Head of caudate nucleus (tissue), 42 donors: ENCODE data around the gene CACNA2D3.
"Not testable (repeated sequence)": the region's sequence is repeated elsewhere in the genome, so short reads cannot be mapped to it uniquely, and the experiment has no call there.

ENCODE experiments used
- DNase-seq, 42 donors: peaks; one replicate each; pipeline versions ENCODE4 v3.0.0 to v3.0.0-alpha.2; 2020 to 2021; ENCODE audit warnings: mixed read lengths in 7 of 42
- intact Hi-C: fragments of 100-400 bp; cut with DNase I; formaldehyde crosslinking; loops from one replicate; pipeline ENCODE4 v1.15.0; 2022

The CACNA2D3 gene

DNA sequence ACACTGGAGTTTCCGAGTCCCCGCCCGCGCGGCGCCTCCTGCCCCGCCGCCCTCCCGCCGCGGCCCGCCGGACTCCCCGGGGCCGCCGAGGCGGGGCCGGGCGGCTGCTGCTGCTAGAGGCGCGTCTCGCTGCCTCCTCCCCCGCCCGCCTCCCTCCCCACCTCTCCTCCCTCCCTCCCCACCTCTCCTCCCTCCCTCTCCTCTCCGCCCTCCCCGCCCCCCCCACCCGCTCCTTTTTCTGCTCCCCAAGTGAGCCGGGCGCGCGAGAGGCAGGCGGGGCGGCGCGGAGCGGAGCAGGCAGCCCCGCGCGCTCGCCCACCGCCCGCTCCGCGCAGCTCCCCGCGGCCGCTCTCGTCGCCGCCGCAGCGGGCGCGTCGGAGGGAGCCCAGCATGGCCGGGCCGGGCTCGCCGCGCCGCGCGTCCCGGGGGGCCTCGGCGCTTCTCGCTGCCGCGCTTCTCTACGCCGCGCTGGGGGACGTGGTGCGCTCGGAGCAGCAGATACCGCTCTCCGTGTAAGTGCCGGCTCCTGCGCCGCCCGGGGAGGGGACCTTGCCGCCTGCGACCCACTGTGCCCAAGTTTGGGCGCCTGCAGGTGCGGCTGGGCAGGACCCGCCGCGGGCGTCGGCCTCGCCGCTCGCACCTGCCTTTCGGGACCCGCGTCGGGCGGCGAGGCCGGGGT is at the start of gene CACNA2D3:
TSS of gene CACNA2D3 (plus strand) at position 229 of the 679 bp plus-strand sequence.
- intact Hi-C loops: no loop called here
- DNase-seq: peak in 25 of 42 donors; percentile 22 to 73 (median 50)

DNA sequence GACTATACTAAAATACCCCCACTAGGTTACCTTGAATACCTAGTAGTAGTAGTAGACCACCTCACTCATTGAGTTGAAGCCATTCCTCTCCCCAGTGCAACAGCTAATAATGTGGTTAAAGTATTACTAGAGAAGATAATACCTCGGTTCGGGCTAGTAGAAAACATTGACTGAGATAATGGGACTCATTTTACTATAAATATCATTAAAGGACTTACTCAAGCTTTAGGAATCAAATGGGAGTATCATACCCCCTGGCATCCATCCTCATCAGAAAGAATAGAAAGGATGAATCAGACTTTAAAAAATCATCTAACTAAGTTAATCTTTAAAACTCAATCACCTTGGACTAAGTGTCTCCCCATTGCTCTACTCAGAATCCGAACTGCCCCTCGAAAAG is 49.0 kb upstream of the CACNA2D3 start:
- intact Hi-C loops: no loop called here
- no peak for DNase-seq

DNA sequence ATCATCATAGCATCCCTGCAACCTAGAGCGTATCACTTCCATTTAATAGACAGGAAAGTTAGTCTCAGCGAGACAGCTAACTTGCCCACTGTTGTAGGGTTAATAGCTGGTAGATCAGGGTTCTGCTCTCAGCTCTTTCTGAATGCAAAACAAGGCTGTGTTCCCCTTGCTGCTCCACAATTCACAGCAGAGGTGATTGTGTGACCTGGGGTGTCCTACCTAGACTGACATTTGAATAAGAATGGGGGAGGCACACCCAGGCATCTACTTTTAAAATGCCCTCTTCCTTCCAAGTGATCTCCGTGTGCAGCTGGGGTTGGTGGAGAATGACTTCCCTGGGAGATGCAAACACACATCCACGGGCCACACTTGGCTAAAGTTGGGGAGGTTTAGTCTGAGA is 43.0 kb upstream of the CACNA2D3 start:
- intact Hi-C loops: no loop called here
- peak in 1 of 42 donors; percentile 12 for DNase-seq

DNA sequence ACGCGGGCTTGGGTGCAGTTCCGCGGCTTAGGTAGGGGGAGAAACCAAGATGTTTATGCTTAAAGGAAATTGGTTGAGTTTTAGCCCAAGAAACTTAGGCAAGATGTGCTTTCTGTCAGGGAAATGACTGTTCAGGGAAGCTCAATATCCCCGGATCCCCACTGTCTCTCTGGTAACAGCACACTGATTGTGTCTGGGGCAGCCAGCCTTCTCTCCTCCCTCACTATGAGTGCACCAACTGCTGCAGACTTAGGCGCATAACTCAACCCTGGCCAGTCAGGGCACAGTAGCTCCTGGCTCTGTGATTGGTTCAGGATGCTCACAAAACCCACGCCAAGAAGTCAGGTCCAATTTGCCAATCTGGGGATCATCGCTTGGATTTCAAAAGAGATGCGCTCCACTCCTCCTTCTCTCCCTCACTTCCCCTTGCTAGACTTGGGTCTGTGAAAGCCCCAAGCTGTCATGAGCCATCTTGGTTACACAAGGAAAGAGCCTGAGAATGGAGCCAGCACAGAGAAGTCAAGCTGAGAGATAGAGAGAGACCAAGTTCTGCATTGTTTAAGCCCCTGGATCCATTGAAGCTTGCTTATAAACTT is 42.5 kb upstream of the CACNA2D3 start:
- intact Hi-C loops: no loop called here
- DNase-seq: peak in 1 of 42 donors; percentile 30

DNA sequence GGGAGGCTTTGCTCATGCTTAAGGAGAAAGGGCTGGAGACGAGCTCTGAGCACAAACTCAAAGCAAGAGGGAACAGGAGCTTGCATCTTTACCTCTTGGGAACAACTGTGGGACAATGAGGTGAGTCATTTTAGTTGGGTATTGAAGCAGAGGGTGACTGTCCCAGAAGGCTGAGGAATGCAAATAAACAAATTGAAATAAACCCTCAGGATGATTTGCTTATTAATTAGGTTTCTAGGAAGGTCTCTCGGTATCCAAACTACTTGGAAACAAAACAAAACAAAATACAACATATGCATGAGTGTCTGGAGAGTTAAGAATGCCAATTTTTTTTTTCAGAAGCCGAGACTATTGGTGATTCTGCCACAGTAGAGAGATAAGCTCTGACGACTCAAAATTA is 38.4 kb upstream of the CACNA2D3 start:
- DNase-seq: no peak
- intact Hi-C loops: no loop called here

DNA sequence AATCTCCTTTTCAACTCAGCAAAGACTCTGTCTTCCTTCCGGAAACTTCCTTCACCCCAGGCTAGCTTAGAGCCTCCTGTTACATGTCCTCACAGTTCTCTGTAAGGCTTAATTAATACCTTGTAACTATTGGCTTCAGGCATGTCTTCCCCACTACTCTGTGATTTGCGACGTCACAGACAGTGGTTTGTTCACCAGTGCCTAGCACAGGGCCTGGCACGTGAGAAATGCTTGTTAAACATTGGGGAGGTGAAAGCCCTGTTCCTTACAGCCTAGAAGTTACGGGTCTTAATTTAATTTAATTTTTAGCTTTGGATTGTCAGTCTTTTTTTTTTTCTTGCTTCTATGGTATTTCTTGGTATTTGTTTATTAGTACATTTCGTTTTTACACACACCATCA is 36.4 kb upstream of the CACNA2D3 start:
- no peak for DNase-seq
- intact Hi-C loops: no loop called here

DNA sequence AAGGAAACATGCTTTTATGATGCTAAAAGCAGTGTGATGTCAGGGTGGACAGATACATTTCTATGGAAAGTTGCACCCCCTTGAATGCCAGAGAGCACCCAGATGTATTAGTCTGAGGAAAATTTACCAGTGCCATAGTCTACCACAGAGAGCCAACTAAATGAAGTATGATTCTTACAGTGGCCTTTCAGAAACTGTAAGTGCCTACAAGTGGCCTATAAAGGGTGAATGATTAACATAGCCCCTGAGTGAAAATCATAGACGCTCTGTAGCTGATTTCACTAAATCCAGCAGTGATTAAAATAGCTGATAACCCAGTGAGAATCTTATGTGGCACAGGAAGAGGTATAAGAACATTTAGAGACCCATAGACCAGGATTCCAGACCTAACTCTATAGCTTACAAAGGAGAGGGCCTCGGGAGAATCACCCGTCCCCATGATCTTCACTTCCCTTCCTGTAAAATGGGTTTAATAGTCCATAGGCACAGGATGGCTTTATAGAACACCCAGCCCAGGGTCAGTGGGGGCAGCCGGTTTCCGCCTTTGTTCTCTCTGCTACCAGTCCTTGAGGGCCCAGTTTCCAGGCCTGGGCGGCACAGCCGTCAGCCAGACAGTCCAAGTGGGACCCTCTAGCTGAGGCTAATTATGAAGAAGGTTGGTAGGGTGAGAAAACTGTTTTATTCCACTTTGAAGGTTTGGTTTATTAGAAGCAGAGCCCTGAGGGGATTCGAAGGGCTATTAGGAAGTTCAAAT is 35.5 kb upstream of the CACNA2D3 start:
- no peak for DNase-seq
- intact Hi-C loops: no loop called here

DNA sequence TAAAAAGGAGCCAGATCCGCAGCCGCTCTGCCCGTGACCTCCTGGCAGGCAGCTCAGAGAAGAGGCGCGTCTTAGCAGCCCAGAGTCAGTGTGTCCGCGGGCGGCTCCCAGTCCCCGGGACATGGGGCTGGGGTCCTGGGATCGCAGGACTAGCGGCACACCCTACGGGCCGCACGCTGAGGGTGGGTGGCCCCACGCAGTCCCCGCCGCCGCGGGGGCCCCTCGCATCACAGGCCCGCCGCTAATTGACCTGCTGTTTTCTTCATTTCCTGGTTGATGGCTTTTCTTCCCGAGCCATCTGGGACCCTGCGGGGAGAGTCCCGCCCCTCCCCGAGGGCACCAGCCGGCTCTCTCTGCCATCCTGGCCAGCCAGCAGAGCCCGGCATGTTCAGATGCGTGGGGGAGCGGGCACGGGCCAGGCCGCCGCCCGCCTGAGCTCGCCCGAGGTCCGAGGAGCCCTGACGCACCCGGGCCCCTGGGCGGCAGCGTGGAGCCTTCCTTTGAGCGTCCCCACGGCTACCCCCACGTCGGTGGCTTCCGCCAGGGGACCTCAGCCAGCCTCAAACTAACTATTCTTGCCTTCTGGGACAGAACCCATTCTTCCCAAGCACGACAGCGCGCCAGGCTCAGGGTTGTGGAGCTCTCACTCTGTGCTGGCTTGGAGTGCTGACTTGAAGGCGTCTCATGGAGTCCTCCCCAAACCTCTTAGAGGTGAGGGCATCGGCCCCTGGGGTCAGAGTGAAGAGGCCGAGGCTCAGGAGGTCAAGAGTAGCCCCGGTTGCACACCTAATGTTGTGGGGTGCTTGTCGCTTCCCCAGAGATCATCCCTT is 34.6 kb upstream of the CACNA2D3 start:
- intact Hi-C loops: no loop called here
- peak in 2 of 42 donors; percentile 3 to 27 for DNase-seq

DNA sequence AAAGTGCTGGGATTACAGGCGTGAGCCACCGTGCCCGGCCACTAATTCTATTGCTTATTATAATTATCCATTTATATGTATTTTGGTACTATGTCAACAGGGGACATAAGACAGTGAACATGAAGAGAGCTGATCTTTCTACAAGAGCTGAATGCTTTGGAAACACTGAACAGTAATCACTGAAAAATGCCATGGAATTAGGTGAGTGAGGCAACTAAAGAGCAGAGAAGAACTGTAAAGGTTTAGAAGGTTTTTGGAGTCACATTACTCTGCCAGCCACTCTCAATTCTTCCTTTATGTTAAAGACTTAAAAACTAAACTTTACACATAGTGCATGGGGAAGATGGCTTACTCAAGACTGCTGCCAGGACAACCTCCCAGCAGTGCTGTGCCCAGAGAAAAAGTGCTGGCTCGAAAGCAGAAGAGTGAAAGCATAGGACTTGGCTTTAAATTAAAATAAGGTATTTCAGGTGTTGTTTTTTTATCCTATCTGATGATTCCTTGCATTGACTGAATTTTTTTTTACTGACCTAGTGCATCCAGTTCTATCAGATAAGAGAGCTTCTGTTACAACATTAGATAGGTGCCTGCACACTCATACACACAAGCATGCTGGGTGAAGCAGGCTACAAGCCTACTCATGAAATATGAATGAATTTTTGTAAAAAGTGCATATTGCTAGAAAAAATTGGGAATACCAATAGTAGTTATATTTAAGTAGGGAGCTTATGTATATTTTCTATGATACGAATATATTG is 28.7 kb upstream of the CACNA2D3 start:
- intact Hi-C loops: no loop called here
- no peak for DNase-seq

DNA sequence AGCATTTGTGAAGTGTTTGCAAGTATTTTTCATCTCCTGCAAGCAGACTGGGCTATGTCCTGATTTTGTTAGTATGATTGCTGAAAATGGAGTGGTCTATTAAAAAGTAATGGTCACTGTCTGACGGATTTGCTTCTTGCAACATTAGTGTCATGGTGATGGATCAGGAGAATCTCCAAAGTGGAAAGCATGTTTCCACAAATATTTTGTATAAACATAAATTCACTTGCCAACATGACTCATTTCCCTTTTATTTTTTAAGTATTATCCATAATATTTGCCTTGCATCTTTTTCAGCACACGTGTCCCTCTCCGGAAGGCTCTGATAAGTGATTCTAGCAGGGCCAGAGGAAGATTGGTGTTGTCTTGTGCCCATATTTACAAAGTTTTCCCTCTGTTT is 27.4 kb upstream of the CACNA2D3 start:
- intact Hi-C loops: no loop called here
- DNase-seq: no peak

DNA sequence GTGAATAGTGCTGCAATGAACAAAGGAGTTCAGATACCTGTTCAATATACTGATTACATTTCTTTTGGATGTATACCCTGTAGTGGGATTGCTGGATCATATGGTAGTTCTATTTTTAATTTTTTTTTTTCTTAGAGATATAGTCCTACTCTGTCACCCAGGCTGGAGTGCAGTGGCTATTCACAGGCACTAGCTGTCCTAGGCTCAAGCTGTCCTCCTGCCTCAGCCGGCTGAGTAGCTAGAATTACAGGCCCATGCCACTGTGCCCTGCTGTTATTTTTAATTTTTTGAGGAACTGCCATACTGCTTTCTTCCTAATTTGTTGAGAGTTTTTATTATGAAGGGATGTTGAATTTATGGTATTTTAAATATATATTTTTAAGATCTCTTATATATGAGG is 23.0 kb upstream of the CACNA2D3 start:
- no peak for DNase-seq
- intact Hi-C loops: no loop called here

DNA sequence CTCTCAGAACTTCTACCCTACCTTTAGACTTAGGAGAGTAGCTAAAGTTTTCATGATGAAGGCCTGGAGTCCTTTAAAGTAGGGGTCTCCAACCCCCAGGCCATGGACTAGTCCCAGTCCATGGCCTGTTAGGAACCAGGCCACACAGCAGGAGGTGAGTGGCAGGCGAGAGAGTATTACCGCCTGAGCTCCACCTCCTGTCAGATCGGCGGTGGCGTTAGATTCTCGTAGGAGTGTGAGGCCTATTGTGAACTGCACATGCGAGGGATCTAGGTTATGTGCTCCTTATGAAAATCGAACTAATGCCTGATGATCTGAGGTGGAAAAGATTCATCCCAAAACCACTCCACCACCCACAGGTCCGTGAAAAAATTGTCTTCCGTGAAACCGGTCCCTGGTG is 18.3 kb upstream of the CACNA2D3 start:
- intact Hi-C loops: no loop called here
- peak in 17 of 42 donors; percentile 12 to 72 (median 33) for DNase-seq

DNA sequence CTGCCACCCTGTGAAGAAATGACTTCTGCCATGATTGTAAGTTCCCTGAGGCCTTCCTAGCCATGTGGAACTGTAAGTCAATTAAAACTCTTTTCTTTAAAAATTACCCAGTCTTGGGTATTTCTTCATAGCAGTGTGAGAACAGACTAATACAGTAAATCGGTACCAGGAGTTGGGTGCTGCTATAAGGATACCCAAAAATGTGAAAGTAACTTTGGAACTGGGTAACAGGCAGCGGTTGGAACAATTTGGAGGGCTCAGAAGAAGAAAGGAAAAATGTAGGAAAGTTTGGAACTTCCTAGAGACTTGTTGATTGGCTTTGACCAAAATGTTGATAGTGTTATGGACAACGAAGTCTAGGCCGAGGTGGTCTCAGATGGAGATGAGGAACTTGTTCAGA is 6.2 kb upstream of the CACNA2D3 start:
- intact Hi-C loops: loop anchor here (10.0 kb wide), 1 partner anchor 171 kb away; no protein-coding TSS in a partner anchor
- DNase-seq: not testable (repeated sequence)

DNA sequence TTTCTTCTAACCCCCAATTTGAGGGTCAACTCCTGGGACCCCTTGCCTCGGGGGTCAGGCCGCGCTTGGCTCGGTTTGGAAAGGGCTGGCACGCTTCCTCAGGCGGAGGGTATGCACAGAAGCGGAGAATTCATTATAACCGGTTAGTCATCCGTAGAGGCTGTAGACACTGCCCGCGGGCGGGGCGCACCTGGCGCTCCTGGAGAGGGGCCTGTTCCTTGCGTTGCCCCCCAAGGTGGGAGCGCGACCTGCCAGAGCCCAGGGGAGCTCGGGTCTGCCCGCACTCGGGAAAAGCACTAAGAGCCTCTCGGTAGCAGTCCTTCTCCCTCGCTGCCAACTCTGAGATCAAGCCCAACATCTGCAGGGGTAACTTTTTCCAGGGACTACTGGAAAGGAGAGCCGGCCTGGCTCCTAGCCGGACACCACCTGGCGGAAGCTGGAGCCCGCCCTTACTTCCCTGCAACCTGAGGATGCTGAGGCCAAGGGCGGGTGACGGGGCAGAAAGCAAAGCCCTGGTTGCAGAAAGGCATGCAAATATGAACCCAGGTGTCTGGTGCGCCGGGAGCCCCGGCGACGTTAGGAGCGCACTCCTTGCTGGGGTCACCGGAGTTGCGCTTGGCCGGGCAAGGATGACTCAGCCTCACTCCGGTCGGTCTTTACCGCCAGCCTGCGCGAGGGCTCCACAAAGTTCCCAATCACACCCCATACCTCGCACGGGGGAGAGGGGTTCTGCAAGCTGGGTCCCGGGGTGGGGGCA is 1.5 kb upstream of the CACNA2D3 start:
- intact Hi-C loops: no loop called here
- peak in 24 of 42 donors; percentile 19 to 60 (median 40) for DNase-seq

DNA sequence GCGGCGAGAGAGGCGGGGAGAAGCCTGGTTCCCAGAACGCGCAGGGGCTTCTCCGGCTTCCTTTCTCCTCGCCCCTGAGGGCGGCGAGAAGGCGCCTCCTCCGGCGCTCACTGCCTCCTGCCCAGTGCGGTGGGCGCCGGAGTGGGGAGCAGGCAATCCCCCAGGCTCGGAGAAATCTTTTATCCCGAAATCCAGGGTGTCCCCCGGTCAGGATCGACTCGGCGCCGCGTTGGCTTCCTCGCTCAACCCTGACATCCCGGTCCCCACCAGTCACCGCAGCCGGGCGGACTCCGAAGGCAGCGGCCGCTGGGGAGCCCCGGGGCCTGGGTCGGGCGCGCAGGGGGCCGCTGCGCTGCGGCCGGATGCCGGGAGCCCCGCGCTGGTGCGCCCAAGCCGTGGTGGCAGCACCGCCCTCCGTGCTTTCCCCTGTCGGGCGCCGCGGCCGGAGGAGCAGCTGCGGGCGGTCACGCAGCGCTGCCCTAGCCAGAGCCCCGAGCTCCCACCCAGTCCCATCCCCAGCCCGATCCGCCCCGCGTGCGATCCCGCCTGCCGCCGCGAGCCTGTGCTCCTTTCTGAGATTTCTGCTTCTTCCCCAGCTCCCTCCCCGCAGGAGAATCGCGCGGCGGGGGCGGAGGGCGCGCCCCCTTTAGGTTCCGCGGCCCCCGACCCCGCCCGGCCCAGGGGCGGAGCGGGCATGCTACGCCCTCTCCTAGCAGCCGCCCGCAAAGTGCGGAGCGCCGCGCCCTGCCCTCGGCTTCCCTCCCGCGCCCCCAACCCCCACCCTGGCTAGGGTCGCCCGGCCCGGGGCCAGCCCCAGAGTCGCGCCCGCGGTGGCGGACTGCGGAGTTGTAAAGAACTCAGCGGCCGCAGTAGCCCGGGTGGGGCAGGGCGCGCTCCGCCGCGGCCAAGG is 683 bp upstream of the CACNA2D3 start:
- intact Hi-C loops: no loop called here

DNA sequence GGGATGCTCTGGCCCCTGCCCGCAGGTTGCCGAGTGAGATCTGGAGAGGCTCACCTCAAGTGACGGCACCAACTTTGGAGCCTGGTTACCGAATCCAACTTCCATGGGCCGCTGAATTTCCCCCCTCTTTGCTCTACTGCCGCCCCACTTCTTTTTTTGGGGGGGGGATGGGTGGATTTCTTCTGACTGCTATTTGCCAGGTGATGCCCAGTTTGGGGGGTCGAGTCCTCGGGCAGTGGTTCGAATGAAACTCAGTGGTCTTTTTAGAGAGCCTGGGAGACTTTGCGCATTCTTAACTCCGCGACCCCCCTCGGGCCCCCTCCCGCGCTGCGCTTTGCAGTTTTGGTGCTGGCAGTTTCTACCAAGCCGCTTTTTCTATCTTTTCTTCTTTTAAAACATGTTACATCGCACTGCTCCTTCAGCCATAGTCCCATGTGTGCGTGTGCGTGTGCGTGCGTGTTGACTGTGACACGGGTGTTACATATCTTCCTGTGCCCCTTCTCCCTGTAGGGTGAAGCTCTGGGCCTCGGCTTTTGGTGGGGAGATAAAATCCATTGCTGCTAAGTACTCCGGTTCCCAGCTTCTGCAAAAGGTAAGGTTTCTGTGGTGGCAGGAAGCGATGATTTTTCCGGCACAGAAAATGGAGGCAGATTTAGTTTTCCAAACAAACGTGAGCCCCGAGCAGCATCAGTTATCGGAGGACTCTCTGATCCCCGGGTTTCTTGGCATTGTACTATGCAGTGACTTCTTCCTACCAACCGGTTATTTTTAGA is 837 bp downstream of the CACNA2D3 start:
- intact Hi-C loops: no loop called here
- peak in 7 of 42 donors; percentile 27 to 54 (median 45) for DNase-seq

More for the DNA sequence above, 683 bp upstream of the CACNA2D3 start:
- peak in 36 of 42 donors; percentile 24 to 82 (median 60) for DNase-seq
